ENCODE results near the gene NUDT1.

- no peak for TF ChIP-seq POLR2A (IDR thresholded peaks at IDR 0.05; ENCODE audit: low read depth, low read length)
- no peak for TF ChIP-seq POLR2AphosphoS5 (IDR thresholded peaks at IDR 0.05; ENCODE audit: low read depth, low read length)
- no peak for TF ChIP-seq TAF1 (IDR thresholded peaks at IDR 0.05; ENCODE audit: low read depth, low read length)
Measured at GRCh38 chr7:2202901-2203765, 38.9 kb upstream of the NUDT1 start.

Measured in GM12891 (cell line).